Activated CD8-positive, alpha-beta memory T cell treated with anti-CD3 and anti-CD28 coated beads for 36 hours (primary cell): ENCODE data around the gene CSPG5. TPM values are rescaled to one million over a fixed set of nuclear protein-coding genes. Genes with fewer than 3 reads are reported as not detected.

Source experiments
- CTCF ChIA-PET: fragments of 350-600 bp; sonication (Branson Sonifier 250); formaldehyde crosslinking; loops from one replicate; lab custom pipeline; 2021; ENCODE audit warnings: antibody characterized with exemption; lab: Charles Lee
- POLR2A ChIA-PET: fragments of 350-600 bp; sonication (Branson Sonifier 250); formaldehyde crosslinking; loops from one replicate; lab custom pipeline; 2021; ENCODE audit warnings: antibody characterized with exemption; lab: Charles Lee
- total RNA-seq, 2 experiments: library from RNA; stranded (reverse); gene quantifications; one replicate each; pipeline ENCODE4 v1.2.3, GENCODE V29; 2021

Gene CSPG5
- total RNA-seq, 2 experiments from 2014 or later = 0.52 to 0.74 TPM

GRCh38 chr3:47565734-47566550 is 12.7 kb downstream of the CSPG5 start:
- CTCF ChIA-PET = no interaction called here
- POLR2A ChIA-PET = no interaction called here

GRCh38 chr3:47556351-47556750 is 22.3 kb downstream of the CSPG5 start:
- POLR2A ChIA-PET = no interaction called here
- CTCF ChIA-PET = interaction anchor here (0.6 to 1.4 kb wide), 2 partner anchors 19 to 34 kb away, joined by 3 to 4 read pairs; no protein-coding TSS in a partner anchor

GRCh38 chr3:47554335-47554734 is 24.3 kb downstream of the CSPG5 start:
- POLR2A ChIA-PET = no interaction called here
- CTCF ChIA-PET = no interaction called here

DNA sequence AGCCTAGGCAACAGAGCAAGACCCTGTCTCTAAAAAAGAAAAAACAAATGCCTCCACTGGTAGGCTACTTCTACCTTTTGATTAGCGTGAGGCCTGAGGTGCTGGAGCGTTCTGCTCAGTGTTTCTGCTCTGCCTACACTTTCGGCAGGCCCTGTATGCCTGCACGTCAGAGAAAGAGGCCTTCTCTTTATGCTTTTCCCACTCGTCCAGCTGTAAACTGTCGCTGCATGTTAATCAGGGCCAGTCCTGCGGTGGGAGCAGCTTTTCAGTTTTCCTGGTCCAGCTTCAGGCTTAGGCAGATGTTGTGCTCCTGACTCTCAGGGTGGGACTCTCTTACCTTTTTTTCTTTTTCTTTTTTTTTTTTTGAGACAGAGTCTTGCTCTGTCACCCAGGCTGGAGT is 25.3 kb downstream of the CSPG5 start:
- POLR2A ChIA-PET = no interaction called here
- CTCF ChIA-PET = no interaction called here

DNA sequence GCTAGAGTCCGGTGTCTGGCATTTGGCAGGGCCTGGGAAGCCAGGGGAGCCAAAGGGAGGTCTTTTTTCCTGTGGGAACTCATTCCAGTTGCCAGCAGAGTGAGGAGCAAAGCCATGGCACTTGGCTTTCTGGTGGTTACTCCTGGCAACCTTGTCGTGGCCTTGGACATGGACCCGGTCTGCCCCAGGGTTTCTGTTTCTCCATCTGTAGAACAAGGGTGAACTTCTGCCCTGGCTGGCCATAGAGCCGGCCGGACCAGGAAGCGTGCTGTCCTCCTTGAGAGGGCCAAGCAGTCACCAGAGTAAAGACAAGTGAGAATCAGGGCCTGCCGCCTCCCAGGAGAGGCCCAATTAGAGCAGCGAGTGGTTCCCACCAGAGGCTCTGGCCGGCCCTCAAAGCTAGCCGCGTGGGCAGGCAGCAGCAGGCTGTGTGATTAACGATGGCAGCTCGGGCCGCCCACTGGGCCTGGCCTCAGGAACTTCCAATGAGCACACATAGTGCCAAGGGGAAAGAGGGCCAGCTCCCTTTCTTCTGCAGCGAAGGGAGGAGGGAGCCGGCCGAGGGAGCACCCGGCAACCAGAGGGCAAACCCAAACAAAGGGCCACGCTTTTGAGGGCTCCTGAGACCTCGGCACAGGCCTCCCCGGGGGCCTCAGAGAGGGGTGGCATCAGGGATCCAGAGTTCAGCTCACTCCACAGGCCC is 36.0 kb downstream of the CSPG5 start:
- CTCF ChIA-PET = interaction anchor here (0.6 kb wide), 1 partner anchor 27 kb away, joined by 3 read pairs; no protein-coding TSS in a partner anchor
- POLR2A ChIA-PET = no interaction called here

DNA sequence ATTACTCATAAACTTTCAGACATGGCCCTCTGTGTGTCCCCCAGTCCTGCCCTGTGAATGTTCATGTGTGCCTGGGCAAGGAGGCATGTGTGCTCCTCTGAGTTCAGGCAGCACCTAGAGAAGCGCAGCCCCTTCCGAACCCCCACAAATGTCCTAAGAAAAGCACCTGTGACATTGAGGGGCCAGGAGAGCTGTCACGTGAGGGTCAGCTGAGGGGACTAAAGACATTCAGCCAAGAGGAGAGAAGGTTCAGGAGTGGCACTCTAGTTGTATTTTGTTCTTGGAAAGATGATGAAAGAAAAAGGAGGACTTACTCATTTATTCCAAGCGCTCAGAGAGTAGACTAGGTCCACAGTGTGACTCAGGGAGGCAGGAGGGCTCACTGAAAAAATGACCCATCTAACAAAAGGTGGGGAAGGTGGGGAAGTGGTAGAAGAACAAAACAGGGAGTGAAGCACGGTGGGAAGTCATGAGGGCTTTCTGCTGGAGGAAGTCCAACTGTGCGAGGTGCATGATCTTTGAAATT is 37.0 kb downstream of the CSPG5 start:
- ChIA-PET POLR2A (no interaction called here), CTCF (interaction anchor here (0.6 kb wide), 1 partner anchor 205 kb away, joined by 3 read pairs; no protein-coding TSS in a partner anchor)

GRCh38 chr3:47540281-47540680 is 38.4 kb downstream of the CSPG5 start:
- CTCF ChIA-PET = interaction anchor here (0.6 to 0.7 kb wide), 2 partner anchors 333 to 396 kb away, joined by 3 to 4 read pairs; no protein-coding TSS in a partner anchor
- POLR2A ChIA-PET = no interaction called here

DNA sequence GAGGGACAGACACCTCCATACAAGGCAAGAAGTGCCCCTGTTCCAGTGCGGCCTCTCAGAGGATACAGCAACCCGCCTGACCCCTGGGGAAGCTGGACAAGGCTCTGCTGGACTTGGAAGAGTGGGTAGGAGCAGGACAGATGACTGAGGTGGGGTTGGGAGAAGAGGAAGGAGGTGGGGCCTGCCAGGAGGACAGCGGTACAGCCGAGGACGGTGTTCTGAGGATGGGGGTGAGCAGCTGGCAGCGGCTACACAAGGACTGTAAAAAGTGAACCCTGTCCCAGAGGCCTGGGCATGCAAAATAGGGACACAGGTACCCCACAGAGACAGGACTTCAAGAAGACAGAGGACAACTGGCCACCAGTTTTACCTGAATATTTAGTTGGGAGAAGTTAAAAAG is 41.7 kb downstream of the CSPG5 start:
- POLR2A ChIA-PET = no interaction called here
- CTCF ChIA-PET = no interaction called here

DNA sequence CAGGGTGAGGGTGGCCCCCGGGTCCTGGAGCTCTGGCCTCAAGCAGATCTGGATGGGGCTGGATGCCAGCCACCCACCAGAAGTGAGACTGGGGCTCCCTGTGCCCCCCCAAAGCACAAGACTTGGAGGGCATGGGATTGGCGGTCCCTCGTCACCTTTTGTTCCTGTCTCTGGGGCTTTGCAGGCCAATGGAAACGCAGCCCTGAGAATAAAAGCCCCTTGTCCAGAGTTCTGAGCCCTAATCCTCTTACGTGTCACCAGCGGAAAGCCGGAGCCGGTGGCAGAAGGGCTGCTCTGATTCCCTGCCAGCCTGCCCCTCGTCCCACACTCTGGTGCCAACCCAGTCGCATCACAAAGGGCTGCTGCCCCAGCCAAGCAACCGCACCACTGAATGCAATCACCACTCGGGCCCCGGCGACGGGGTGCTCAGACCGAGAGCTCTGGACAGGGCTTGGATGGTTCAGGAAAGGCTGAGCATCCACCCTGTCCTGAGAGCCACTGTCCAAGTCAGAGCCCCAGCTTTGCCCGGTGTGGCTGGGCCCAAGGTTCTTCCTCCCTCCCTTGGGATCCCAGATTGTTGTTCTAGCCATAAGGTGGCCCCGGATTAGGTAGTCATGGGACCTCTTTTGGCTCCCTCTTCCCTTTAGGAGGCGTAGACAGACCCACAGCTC is 42.3 kb downstream of the CSPG5 start:
- ChIA-PET CTCF (no interaction called here), POLR2A (interaction anchor here (1.0 kb wide), 1 partner anchor 14 kb away, joined by 4 read pairs; no protein-coding TSS in a partner anchor)

- CTCF ChIA-PET = interaction anchor here (0.7 kb wide), 1 partner anchor 12 kb away, joined by 3 read pairs; no protein-coding TSS in a partner anchor
- POLR2A ChIA-PET = no interaction called here
These were observed 44.6 kb downstream of the CSPG5 start for GRCh38 chr3:47533996-47534454.

DNA sequence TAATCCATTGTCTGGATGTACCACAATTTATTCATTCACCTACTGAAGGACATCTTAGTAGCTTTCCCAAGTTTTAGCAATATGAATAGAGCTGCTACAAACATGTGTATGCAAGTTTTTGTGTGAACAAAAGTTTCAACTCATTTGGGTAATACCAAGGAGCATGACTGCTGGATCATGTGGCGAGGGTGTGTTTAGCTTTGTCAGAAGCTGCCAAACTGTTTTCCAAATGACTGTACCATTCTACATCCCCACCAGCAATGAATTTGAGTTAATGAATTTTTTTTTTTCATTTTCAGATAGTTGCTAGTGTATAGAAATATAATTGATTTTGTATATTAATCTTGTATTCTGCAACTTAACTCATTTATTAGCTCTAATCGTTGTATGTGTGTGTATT is 45.2 kb downstream of the CSPG5 start:
- POLR2A ChIA-PET = no interaction called here
- CTCF ChIA-PET = interaction anchor here (0.7 to 0.9 kb wide), 2 partner anchors 11 to 16 kb away, joined by 3 read pairs; no protein-coding TSS in a partner anchor

DNA sequence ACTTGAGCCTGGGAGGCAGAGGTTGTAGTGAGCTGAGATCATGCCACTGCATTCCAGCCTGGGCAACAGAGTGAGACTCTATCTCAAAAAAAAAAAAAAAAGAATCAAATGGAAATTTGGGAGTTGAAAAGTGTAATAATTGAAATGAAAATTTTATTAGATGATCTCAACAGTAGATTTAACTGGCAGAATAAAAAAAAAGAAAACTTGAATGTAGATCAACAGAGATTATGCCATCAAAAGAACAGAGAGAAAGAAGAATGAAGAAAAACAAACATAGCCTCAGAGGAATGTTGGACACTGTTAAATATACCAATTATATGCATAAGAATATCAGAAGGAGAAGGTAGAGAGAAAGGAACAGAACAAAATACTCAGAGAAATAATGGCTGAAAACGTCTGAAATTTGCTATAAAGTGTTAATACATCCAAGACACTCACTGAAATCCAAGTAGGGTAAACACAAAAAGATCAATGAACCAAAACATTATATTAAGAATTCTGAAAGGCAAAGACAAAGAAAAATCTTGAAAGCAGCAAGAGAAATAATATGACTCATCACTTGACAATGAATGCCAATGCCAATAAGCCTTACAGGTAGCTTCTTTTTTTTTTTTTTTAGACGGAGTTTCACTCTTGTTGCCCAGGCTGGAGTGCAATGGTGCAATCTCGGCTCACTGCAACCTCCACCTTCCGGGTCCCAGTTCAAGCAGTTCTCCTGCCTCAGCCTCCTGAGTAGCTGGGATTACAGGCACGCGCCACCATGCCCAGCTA is 50.5 kb downstream of the CSPG5 start:
- ChIA-PET CTCF (no interaction called here), POLR2A (no interaction called here)

- CTCF ChIA-PET = interaction anchor here (0.7 kb wide), 1 partner anchor 258 kb away, joined by 3 read pairs; no protein-coding TSS in a partner anchor
- POLR2A ChIA-PET = no interaction called here
These were observed 53.0 kb downstream of the CSPG5 start for GRCh38 chr3:47525617-47526016.

DNA sequence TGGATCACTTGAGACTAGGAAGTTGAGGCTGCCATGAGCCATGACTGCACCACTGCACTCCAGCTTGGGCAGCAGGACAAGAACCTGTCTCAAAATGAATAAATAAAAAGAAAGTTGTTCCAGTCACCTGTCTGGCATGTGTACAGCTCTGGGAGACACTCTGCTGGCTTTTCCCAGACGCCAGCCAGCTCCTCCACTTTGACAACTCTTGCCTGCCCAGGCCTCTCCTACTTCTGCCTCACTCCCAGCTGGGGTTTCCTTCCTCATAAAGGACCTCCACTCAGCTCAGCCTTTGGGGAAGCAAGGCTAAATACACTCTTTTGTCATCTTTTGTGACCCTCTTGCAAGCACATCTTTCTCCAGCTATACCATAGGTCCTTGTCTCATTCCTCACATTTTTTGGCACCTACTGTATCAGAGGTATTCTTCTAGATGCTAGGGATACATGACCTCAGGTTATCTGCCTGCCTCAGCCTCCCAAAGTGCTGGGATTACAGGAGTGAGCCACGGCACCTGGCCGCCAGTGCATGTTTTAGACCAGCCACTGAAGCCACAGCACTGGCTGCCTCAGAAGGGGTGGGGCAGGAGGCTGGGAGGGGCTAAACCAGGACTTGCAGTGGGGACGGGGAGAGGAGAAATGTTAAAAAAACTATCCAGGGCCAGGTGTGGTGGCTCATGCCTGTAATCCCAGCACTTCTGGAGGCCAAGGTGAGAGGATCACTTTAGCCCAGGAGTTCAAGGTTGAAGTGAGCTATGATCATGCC is 55.2 kb downstream of the CSPG5 start:
- POLR2A ChIA-PET = no interaction called here
- CTCF ChIA-PET = interaction anchor here (0.7 to 3.5 kb wide), 5 partner anchors 264 to 302 kb away, joined by 3 to 25 read pairs (median 5); no protein-coding TSS in a partner anchor

- POLR2A ChIA-PET = interaction anchor here (0.6 kb wide), 1 partner anchor 13 kb away, joined by 4 read pairs; no protein-coding TSS in a partner anchor
These were observed 56.3 kb downstream of the CSPG5 start for GRCh38 chr3:47522082-47522987.

DNA sequence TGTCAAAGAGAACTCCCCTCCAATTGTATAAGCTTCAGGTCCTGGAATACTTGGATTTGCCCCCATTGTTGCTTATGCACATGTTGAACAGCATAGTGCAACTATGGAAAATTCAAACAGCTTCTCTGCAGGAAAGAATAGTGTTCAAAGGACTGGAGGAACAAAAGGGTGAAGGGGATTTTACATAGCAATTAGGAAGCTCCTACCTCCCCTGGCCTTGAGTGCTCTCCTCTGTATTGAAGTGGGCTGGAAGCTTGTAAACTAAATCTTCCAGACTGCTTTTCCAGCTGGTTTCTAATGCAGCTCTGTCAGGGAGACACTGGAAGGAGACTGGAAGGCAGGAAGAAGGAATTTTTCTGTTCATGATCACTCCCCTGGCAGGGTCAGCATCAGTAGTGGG is 57.9 kb downstream of the CSPG5 start:
- ChIA-PET CTCF (interaction anchor here (1.0 to 3.5 kb wide), 3 partner anchors 12 to 304 kb away, joined by 3 to 25 read pairs (median 12); no protein-coding TSS in a partner anchor), POLR2A (interaction anchor here (0.6 kb wide), 1 partner anchor 368 kb away, joined by 3 read pairs; no protein-coding TSS in a partner anchor)

More at GRCh38 chr3:47522082-47522987, 56.3 kb downstream of the CSPG5 start:
- CTCF ChIA-PET = interaction anchor here (0.6 to 3.5 kb wide), 26 partner anchors 9 to 468 kb away, joined by 3 to 25 read pairs (median 3); partner anchors contain the start of gene ELP6
